HG02973 (cell line): Measurements from ENCODE around the gene FAM219B.
"Not testable (repeated sequence)": the region's sequence is repeated elsewhere in the genome, so short reads cannot be mapped to it uniquely, and the experiment has no call there.

Experiments used
- ATAC-seq: cut with Tn5 transposase; IDR thresholded peaks from one replicate; pipeline ENCODE4 v1.9.1; 2021; ENCODE audit warnings: moderate library complexity; ENCODE audit not compliant: unreplicated experiment

Gene FAM219B

GRCh38 chr15:74904190-74904805 is 2.4 kb downstream of the FAM219B start:
- ATAC-seq, result no peak

- ATAC-seq, result no peak
Measured at GRCh38 chr15:74903676-74904075, 3.0 kb downstream of the FAM219B start.

- ATAC-seq, result no peak
Measured at GRCh38 chr15:74902295-74903075, 4.2 kb downstream of the FAM219B start.

- ATAC-seq, result no peak
Measured at GRCh38 chr15:74901612-74902063, 5.0 kb downstream of the FAM219B start.

- ATAC-seq, result no peak
Measured at GRCh38 chr15:74897300-74897701, 9.3 kb downstream of the FAM219B start.

- ATAC-seq, result no peak
Measured at GRCh38 chr15:74896316-74896715, 10.3 kb downstream of the FAM219B start.

GRCh38 chr15:74895830-74896229 is 10.8 kb downstream of the FAM219B start:
- no peak for ATAC-seq

GRCh38 chr15:74894383-74894782 is 12.3 kb downstream of the FAM219B start:
- not testable (repeated sequence) for ATAC-seq

- no peak for ATAC-seq
Measured at GRCh38 chr15:74893627-74894026, 13.0 kb downstream of the FAM219B start.

GRCh38 chr15:74892931-74893330 is 13.7 kb downstream of the FAM219B start:
- ATAC-seq, result no peak

- no peak for ATAC-seq
Measured at GRCh38 chr15:74892313-74892712, 14.3 kb downstream of the FAM219B start.

- no peak for ATAC-seq
Measured at GRCh38 chr15:74891469-74891868, 15.2 kb downstream of the FAM219B start.

GRCh38 chr15:74890665-74890960 is 16.0 kb downstream of the FAM219B start:
- no peak for ATAC-seq

- ATAC-seq, result peak; percentile 87
Measured at GRCh38 chr15:74889883-74890664, 16.6 kb downstream of the FAM219B start, which contains the start of gene MPI. TSS of gene MPI (plus strand) at chr15:74890042. CDS start at chr15:74890074, 32 bp downstream.

- ATAC-seq, result no peak
Measured at GRCh38 chr15:74889390-74889882, 17.2 kb downstream of the FAM219B start.

- no peak for ATAC-seq
Measured at GRCh38 chr15:74888716-74889115, 17.9 kb downstream of the FAM219B start.

GRCh38 chr15:74887537-74888193 is 19.0 kb downstream of the FAM219B start:
- ATAC-seq, result not testable (repeated sequence)

GRCh38 chr15:74885461-74885860 is 21.2 kb downstream of the FAM219B start:
- ATAC-seq, result no peak

GRCh38 chr15:74884428-74885223 is 22.0 kb downstream of the FAM219B start:
- no peak for ATAC-seq

GRCh38 chr15:74882528-74882927 is 24.1 kb downstream of the FAM219B start:
- no peak for ATAC-seq
